A549 (cell line): ENCODE results near the gene NCEH1. TPM values are rescaled to one million over a fixed set of nuclear protein-coding genes. Genes with fewer than 3 reads are reported as not detected.

Experiments used
- ATAC-seq, 2 experiments: fragments of 200-7000 bp in 1 of 2; fragments of >200 bp in 1 of 2; cut with Nextera tagmentation in 1 of 2; cut with Tn5 transposase in 1 of 2; 3 replicates each; pipeline versions ENCODE4 v1.8.0 to v1.9.1; 2018 to 2020; ENCODE audit warnings: mild to moderate bottlenecking in 1 of 2, moderate library complexity in 1 of 2
- CTCF ChIA-PET: fragments of 300-600 bp; sonication (Branson Sonifier 250); formaldehyde crosslinking; extraction: SDS; loops from one replicate; lab custom pipeline; 2021; ENCODE audit warnings: antibody characterized with exemption, inconsistent platforms; lab: Yijun Ruan, JAX
- POLR2A ChIA-PET: fragments of 350-600 bp; formaldehyde crosslinking; extraction: SDS; loops from one replicate; lab custom pipeline; 2021; ENCODE audit warnings: antibody characterized with exemption, inconsistent platforms; lab: Yijun Ruan, JAX
- DNase-seq, 2 experiments: peaks; one replicate each; pipeline versions ENCODE4 v3.0.0 to v3.0.0-alpha.2; 2011 to 2016; ENCODE audit warnings: low read depth in 1 of 2, low spot score in 1 of 2
- FAIRE-seq: peaks from 2 replicates; lab custom pipeline; 2011; peaks lifted over from hg19 to GRCh38; lab: Jason Lieb, UNC
- H3K27ac ChIP-seq, 2 experiments: fragments of >200 bp; sonication (Bioruptor Twin); formaldehyde crosslinking; 3 replicates each; pipeline ENCODE4 v1.5.1; 2016 to 2017
- H3K4me1 ChIP-seq: fragments of >200 bp; sonication (Bioruptor Twin); formaldehyde crosslinking; 3 replicates; pipeline ENCODE4 v1.6.1; 2016
- H3K4me2 ChIP-seq: fragments of >200 bp; sonication (Bioruptor Twin); formaldehyde crosslinking; 3 replicates; pipeline ENCODE4 v1.6.1; 2016
- H3K4me3 ChIP-seq: fragments of >200 bp; sonication (Bioruptor Twin); formaldehyde crosslinking; 3 replicates; pipeline ENCODE4 v1.5.1; 2016
- H3K9me3 ChIP-seq: fragments of >200 bp; sonication (Bioruptor Twin); formaldehyde crosslinking; 3 replicates; pipeline ENCODE4 v1.6.1; 2016
- BHLHE40 ChIP-seq: IDR thresholded peaks from 2 replicates; pipeline ENCODE4 v1.6.1; 2012; ENCODE audit warnings: low read depth, low read length, inconsistent platforms
- CHD2 ChIP-seq: fragments of 150-350 bp; IDR thresholded peaks from 2 replicates; pipeline ENCODE4 v1.6.1; 2014; ENCODE audit warnings: low read length; ENCODE audit not compliant: partially characterized antibody
- EP300 ChIP-seq, 2 experiments: fragments of >200 bp; sonication (Bioruptor Twin); formaldehyde crosslinking; IDR thresholded peaks; 2 replicates in 1 of 2; 3 replicates in 1 of 2; pipeline ENCODE4 v1.6.1; 2016 to 2017
- ESRRA ChIP-seq: fragments of 150-350 bp; IDR thresholded peaks from 2 replicates; pipeline ENCODE4 v1.6.1; 2014; ENCODE audit warnings: mild to moderate bottlenecking, low read length, borderline replicate concordance
- FOXS1 ChIP-seq: fragments of 250-450 bp; sonication (Bioruptor Pico); IDR thresholded peaks from 2 replicates; pipeline ENCODE4 v1.5.0; 2020; ENCODE audit warnings: mild to moderate bottlenecking, moderate library complexity
- HES2 ChIP-seq: fragments of >200 bp; sonication (Bioruptor Twin); formaldehyde crosslinking; IDR thresholded peaks from 2 replicates; pipeline ENCODE4 v1.6.1; 2016
- HOXA7 ChIP-seq: fragments of 250-450 bp; sonication (Bioruptor Pico); IDR thresholded peaks from 2 replicates; pipeline ENCODE4 v1.5.0; 2020; ENCODE audit warnings: mild to moderate bottlenecking, moderate library complexity
- HOXB13 ChIP-seq: fragments of 250-450 bp; sonication (Bioruptor Pico); IDR thresholded peaks from 2 replicates; pipeline ENCODE4 v1.5.0; 2020; ENCODE audit warnings: low read depth, mild to moderate bottlenecking, moderate library complexity
- JUN ChIP-seq, 2 experiments: fragments of >200 bp; sonication (Bioruptor Twin); formaldehyde crosslinking; IDR thresholded peaks; 2 replicates in 1 of 2; 3 replicates in 1 of 2; pipeline ENCODE4 v1.6.1; 2016 to 2017
- JUNB ChIP-seq: fragments of >200 bp; sonication (Bioruptor Twin); formaldehyde crosslinking; IDR thresholded peaks from 2 replicates; pipeline ENCODE4 v1.6.1; 2016
- KDM1A ChIP-seq: fragments of 200-600 bp; sonication (generic); IDR thresholded peaks from 2 replicates; pipeline ENCODE4 v1.6.1; 2016; ENCODE audit warnings: low read depth, mild to moderate bottlenecking
- MAFK ChIP-seq: fragments of 450-650 bp; IDR thresholded peaks from 2 replicates; pipeline ENCODE4 v1.6.1; 2014; ENCODE audit not compliant: partially characterized antibody
- MAX ChIP-seq: IDR thresholded peaks from 2 replicates; pipeline ENCODE4 v1.6.1; 2012
- NPAS2 ChIP-seq: fragments of 250-450 bp; sonication (Bioruptor Pico); IDR thresholded peaks from 2 replicates; pipeline ENCODE4 v1.8.0; 2022; ENCODE audit warnings: mild to moderate bottlenecking, moderate library complexity, borderline replicate concordance
- NR3C1 ChIP-seq: fragments of >200 bp; sonication (Bioruptor Twin); formaldehyde crosslinking; IDR thresholded peaks from 3 replicates; pipeline ENCODE4 v1.6.1; 2017
- PHF8 ChIP-seq: fragments of 200-600 bp; sonication (generic); IDR thresholded peaks from 2 replicates; pipeline ENCODE4 v1.6.1; 2016; ENCODE audit warnings: low read depth, mild to moderate bottlenecking, antibody characterized with exemption, moderate library complexity, borderline replicate concordance
- POLR2AphosphoS2 ChIP-seq: conservative IDR thresholded peaks from 2 replicates; pipeline ENCODE4 v1.6.1; 2012; ENCODE audit warnings: low read length, improper control_type of control experiment, inconsistent platforms
- RARB ChIP-seq: fragments of 250-450 bp; sonication (Bioruptor Pico); IDR thresholded peaks from 2 replicates; pipeline ENCODE4 v1.8.0; 2021; ENCODE audit warnings: mild to moderate bottlenecking, moderate library complexity
- RFX5 ChIP-seq: fragments of 450-650 bp; IDR thresholded peaks from 2 replicates; pipeline ENCODE4 v1.7.1; 2014; ENCODE audit warnings: antibody characterized with exemption, mild to moderate bottlenecking, moderate library complexity
- RNF2 ChIP-seq: fragments of 200-600 bp; sonication (generic); IDR thresholded peaks from 2 replicates; pipeline ENCODE4 v1.6.1; 2016; ENCODE audit warnings: low read depth, mild to moderate bottlenecking, antibody characterized with exemption, moderate library complexity, borderline replicate concordance
- SMC3 ChIP-seq: fragments of >200 bp; sonication (Bioruptor Twin); formaldehyde crosslinking; IDR thresholded peaks from 3 replicates; pipeline ENCODE4 v1.6.1; 2018; ENCODE audit warnings: inconsistent platforms
- WGBS: methylation state at CpG from one replicate; pipeline ENCODE4 v1.1.6; 2017; ENCODE audit errors: missing lambda C conversion rate; 5-methylcytosine and 5-hydroxymethylcytosine counted together
- polyA plus RNA-seq, 4 experiments: library from polyadenylated mRNA; depleted of rRNA in 3 of 4; stranded (reverse); fragments of >200 nt; fragmentation: RNase III in 1 of 4; extraction: RNeasy Plus Mini Kit Qiagen cat#74134 plus additional on column Dnase treatment in 1 of 4; gene quantifications; 2 replicates in 3 of 4; 3 replicates in 1 of 4; pipeline ENCODE4 v1.2.3, GENCODE V29; 2011 to 2017
- TF ChIP-seq, protein P1 (sequence below): fragments of 450-650 bp; IDR thresholded peaks from 2 replicates; pipeline ENCODE4 v1.6.1; 2014; ENCODE audit warnings: antibody characterized with exemption
- TF ChIP-seq, protein P2 (sequence below): fragments of 250-450 bp; sonication (Bioruptor Pico); IDR thresholded peaks from 2 replicates; pipeline ENCODE4 v1.5.0; 2021; ENCODE audit warnings: mild to moderate bottlenecking, moderate library complexity, borderline replicate concordance
- TF ChIP-seq, protein P3 (sequence below): IDR thresholded peaks from 2 replicates; pipeline ENCODE4 v1.6.1; 2012; ENCODE audit warnings: low read depth, borderline replicate concordance

Gene NCEH1
- polyA plus RNA-seq, 2 of the 4 experiments (the other 2 are of a cell fraction), result 21.4 to 33.2 TPM

DNA sequence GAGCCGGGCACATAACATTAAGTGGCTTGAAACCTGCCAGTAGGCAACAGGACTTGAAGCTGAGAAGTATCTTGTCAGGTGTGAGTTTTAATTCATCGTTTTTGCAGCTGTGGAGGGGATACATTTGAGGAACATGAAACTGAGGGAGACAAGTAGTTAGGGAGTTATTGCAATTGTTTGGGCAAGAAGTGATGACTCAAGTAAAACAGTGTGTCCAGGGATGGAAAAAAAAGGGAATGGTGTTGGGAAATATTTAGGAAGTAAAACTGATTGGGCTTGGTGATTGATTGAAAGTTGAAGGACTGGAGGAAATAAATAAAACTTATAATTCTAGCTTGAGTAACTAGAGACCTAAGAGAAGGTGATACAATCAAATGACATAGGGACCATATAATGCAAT lies 85.5 kb downstream of the NCEH1 start:
- no peak overlapping the region for H3K4me3 ChIP-seq
- no peaks in the 10 kb centered on the region for H3K9me3 ChIP-seq
- no peak for DNase-seq
- POLR2A ChIA-PET, result interaction anchor here (2.2 kb wide), 1 partner anchor 86 kb away, joined by 16 read pairs; the partner anchor contains the start of gene NCEH1
- CTCF ChIA-PET, result interaction anchor here (1.2 to 3.2 kb wide), 4 partner anchors 18 to 136 kb away, joined by 3 to 14 read pairs (median 4); no protein-coding TSS in a partner anchor
- no peak for ATAC-seq
- H3K27ac ChIP-seq, result peak overlapping the region; percentile 89 to 97
- WGBS, result 62% methylated on average over 2 of the region's 2 CpGs
- peak overlapping the region; percentile 87 for H3K4me2 ChIP-seq
- FAIRE-seq, result no peak
- TF ChIP-seq, protein P1, sequence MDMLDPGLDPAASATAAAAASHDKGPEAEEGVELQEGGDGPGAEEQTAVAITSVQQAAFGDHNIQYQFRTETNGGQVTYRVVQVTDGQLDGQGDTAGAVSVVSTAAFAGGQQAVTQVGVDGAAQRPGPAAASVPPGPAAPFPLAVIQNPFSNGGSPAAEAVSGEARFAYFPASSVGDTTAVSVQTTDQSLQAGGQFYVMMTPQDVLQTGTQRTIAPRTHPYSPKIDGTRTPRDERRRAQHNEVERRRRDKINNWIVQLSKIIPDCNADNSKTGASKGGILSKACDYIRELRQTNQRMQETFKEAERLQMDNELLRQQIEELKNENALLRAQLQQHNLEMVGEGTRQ, result no peak
- no peak for TF ChIP-seq HES2
- TF ChIP-seq MAFK, result peak; percentile 87
- no peak for TF ChIP-seq SMC3
- TF ChIP-seq RFX5, result no peak
- TF ChIP-seq CHD2, result no peak
- H3K4me1 ChIP-seq, result peaks cover 46% of the 10 kb centered on the region

DNA sequence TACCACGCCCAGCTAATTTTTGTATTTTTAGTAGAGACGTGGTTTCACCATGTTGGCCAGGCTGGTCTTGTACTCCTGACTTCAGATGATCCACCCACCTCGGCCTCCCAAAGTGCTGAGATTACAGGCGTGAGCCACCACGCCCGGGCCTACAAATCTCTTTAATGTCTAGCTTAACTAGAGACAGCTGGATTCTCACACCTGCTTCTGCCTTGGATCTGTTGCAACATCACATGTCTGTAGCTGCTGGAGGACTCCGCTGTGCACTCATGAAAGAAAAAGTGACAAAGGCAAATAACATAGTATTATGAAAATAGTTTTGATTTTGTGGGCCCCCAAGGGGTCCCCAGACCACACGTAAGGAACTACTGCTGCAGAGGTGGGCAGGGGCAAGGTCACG lies 85.9 kb downstream of the NCEH1 start:
- no peak for DNase-seq
- POLR2A ChIA-PET, result interaction anchor here (0.8 to 2.2 kb wide), 3 partner anchors 18 to 585 kb away, joined by 3 to 16 read pairs (median 8); partner anchors contain the start of gene NCEH1
- H3K4me1 ChIP-seq, result peaks cover 46% of the 10 kb centered on the region
- ATAC-seq, result no peak
- FAIRE-seq, result no peak
- TF ChIP-seq FOXS1 (CRISPR knock-in tag) (no peak), POLR2AphosphoS2 (no peak), NR3C1 (no peak), RARB (CRISPR knock-in tag) (no peak), JUNB (no peak), JUN (IDR thresholded peaks at IDR 0.05) (no peak), HOXA7 (CRISPR knock-in tag) (no peak), KDM1A (no peak), NPAS2 (CRISPR knock-in tag) (no peak), HOXB13 (no peak), BHLHE40 (no peak), EP300 (IDR thresholded peaks at IDR 0.05) (no peak), ESRRA (no peak), MAX (no peak), SMC3 (no peak), RNF2 (no peak), PHF8 (no peak)
- TF ChIP-seq, protein P2, sequence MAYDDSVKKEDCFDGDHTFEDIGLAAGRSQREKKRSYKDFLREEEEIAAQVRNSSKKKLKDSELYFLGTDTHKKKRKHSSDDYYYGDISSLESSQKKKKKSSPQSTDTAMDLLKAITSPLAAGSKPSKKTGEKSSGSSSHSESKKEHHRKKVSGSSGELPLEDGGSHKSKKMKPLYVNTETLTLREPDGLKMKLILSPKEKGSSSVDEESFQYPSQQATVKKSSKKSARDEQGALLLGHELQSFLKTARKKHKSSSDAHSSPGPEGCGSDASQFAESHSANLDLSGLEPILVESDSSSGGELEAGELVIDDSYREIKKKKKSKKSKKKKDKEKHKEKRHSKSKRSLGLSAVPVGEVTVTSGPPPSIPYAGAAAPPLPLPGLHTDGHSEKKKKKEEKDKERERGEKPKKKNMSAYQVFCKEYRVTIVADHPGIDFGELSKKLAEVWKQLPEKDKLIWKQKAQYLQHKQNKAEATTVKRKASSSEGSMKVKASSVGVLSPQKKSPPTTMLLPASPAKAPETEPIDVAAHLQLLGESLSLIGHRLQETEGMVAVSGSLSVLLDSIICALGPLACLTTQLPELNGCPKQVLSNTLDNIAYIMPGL (CRISPR knock-in tag), result no peak
- TF ChIP-seq, protein P3, sequence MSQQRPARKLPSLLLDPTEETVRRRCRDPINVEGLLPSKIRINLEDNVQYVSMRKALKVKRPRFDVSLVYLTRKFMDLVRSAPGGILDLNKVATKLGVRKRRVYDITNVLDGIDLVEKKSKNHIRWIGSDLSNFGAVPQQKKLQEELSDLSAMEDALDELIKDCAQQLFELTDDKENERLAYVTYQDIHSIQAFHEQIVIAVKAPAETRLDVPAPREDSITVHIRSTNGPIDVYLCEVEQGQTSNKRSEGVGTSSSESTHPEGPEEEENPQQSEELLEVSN, result no peak
- peak overlapping the region; percentile 87 for H3K4me2 ChIP-seq
- H3K4me3 ChIP-seq, result no peak overlapping the region
- peak overlapping the region; percentile 89 to 97 for H3K27ac ChIP-seq
- 86% methylated on average over 9 of the region's 9 CpGs for WGBS
- H3K9me3 ChIP-seq, result no peaks in the 10 kb centered on the region
- CTCF ChIA-PET, result interaction anchor here (0.6 to 3.2 kb wide), 10 partner anchors 12 to 1990 kb away, joined by 3 to 14 read pairs (median 4); partner anchors contain the start of gene ECT2
